ENCODE results near the gene TOX3.

The TOX3 gene

GRCh38 chr16:52526116-52526828 lies 20.7 kb downstream of the TOX3 start:
- no peak for DNase-seq (ENCODE audit: low read depth, low spot score)
- Histone ChIP-seq H3K27ac (no peak overlapping the region), H3K4me3 (no peak overlapping the region), H3K9ac (ENCODE audit: insufficient read length) (no peak overlapping the region), H3K9me3 (ENCODE audit: low read depth, low read length) (no peaks in the 10 kb centered on the region), H3K36me3 (ENCODE audit: insufficient read depth, low read length) (no peaks in the 10 kb centered on the region)
- no peak for TF ChIP-seq POLR2AphosphoS5 (IDR thresholded peaks at IDR 0.05; ENCODE audit: borderline replicate concordance, low read depth, low read length)
- TF ChIP-seq EZH2 (IDR thresholded peaks at IDR 0.05): no peak
- TF ChIP-seq FOXP2 (optimal IDR thresholded peaks at IDR 0.05; ENCODE audit: control extremely low read depth, extremely low read length, insufficient read depth): no peak

GRCh38 chr16:52521570-52521969 lies 25.4 kb downstream of the TOX3 start:
- no peaks in the 10 kb centered on the region for H3K9me3 ChIP-seq (ENCODE audit: low read depth, low read length)
- H3K9ac ChIP-seq (ENCODE audit: insufficient read length): no peak overlapping the region
- no peaks in the 10 kb centered on the region for H3K36me3 ChIP-seq (ENCODE audit: insufficient read depth, low read length)
- H3K4me3 ChIP-seq: no peak overlapping the region
- no peak overlapping the region for H3K27ac ChIP-seq
- no peak for DNase-seq (ENCODE audit: low read depth, low spot score)
- TF ChIP-seq EZH2 (IDR thresholded peaks at IDR 0.05) (no peak), FOXP2 (optimal IDR thresholded peaks at IDR 0.05; ENCODE audit: control extremely low read depth, extremely low read length, insufficient read depth) (no peak), POLR2AphosphoS5 (IDR thresholded peaks at IDR 0.05; ENCODE audit: borderline replicate concordance, low read depth, low read length) (no peak)

GRCh38 chr16:52518884-52519283 lies 28.1 kb downstream of the TOX3 start:
- H3K36me3 ChIP-seq (ENCODE audit: insufficient read depth, low read length): no peaks in the 10 kb centered on the region
- no peak for TF ChIP-seq EZH2 (IDR thresholded peaks at IDR 0.05)
- no peak for TF ChIP-seq FOXP2 (optimal IDR thresholded peaks at IDR 0.05; ENCODE audit: control extremely low read depth, extremely low read length, insufficient read depth)
- no peak for TF ChIP-seq POLR2AphosphoS5 (IDR thresholded peaks at IDR 0.05; ENCODE audit: borderline replicate concordance, low read depth, low read length)
- H3K4me3 ChIP-seq: no peak overlapping the region
- no peak for DNase-seq (ENCODE audit: low read depth, low spot score)
- no peaks in the 10 kb centered on the region for H3K9me3 ChIP-seq (ENCODE audit: low read depth, low read length)
- H3K27ac ChIP-seq: no peak overlapping the region
- no peak overlapping the region for H3K9ac ChIP-seq (ENCODE audit: insufficient read length)

- H3K9ac ChIP-seq (ENCODE audit: insufficient read length): no peak overlapping the region
- H3K9me3 ChIP-seq (ENCODE audit: low read depth, low read length): no peaks in the 10 kb centered on the region
- H3K27ac ChIP-seq: no peak overlapping the region
- TF ChIP-seq POLR2AphosphoS5 (IDR thresholded peaks at IDR 0.05; ENCODE audit: borderline replicate concordance, low read depth, low read length): no peak
- no peak for TF ChIP-seq FOXP2 (optimal IDR thresholded peaks at IDR 0.05; ENCODE audit: control extremely low read depth, extremely low read length, insufficient read depth)
- no peak for TF ChIP-seq EZH2 (IDR thresholded peaks at IDR 0.05)
- H3K4me3 ChIP-seq: no peak overlapping the region
- no peak for DNase-seq (ENCODE audit: low read depth, low spot score)
- H3K36me3 ChIP-seq (ENCODE audit: insufficient read depth, low read length): no peaks in the 10 kb centered on the region
Observed at GRCh38 chr16:52515068-52515671, 31.8 kb downstream of the TOX3 start.

GRCh38 chr16:52512297-52512987 lies 34.5 kb downstream of the TOX3 start:
- no peak for TF ChIP-seq FOXP2 (optimal IDR thresholded peaks at IDR 0.05; ENCODE audit: control extremely low read depth, extremely low read length, insufficient read depth)
- TF ChIP-seq EZH2 (IDR thresholded peaks at IDR 0.05): no peak
- TF ChIP-seq POLR2AphosphoS5 (IDR thresholded peaks at IDR 0.05; ENCODE audit: borderline replicate concordance, low read depth, low read length): no peak
- Histone ChIP-seq H3K9me3 (ENCODE audit: low read depth, low read length) (no peaks in the 10 kb centered on the region), H3K4me3 (no peak overlapping the region), H3K36me3 (ENCODE audit: insufficient read depth, low read length) (no peaks in the 10 kb centered on the region), H3K27ac (no peak overlapping the region), H3K9ac (ENCODE audit: insufficient read length) (no peak overlapping the region)
- DNase-seq (ENCODE audit: low read depth, low spot score): no peak

- Histone ChIP-seq H3K4me3 (no peak overlapping the region), H3K36me3 (ENCODE audit: insufficient read depth, low read length) (no peaks in the 10 kb centered on the region), H3K9me3 (ENCODE audit: low read depth, low read length) (no peaks in the 10 kb centered on the region), H3K27ac (no peak overlapping the region), H3K9ac (ENCODE audit: insufficient read length) (no peak overlapping the region)
- DNase-seq (ENCODE audit: low read depth, low spot score): no peak
- no peak for TF ChIP-seq POLR2AphosphoS5 (IDR thresholded peaks at IDR 0.05; ENCODE audit: borderline replicate concordance, low read depth, low read length)
- TF ChIP-seq FOXP2 (optimal IDR thresholded peaks at IDR 0.05; ENCODE audit: control extremely low read depth, extremely low read length, insufficient read depth): no peak
- no peak for TF ChIP-seq EZH2 (IDR thresholded peaks at IDR 0.05)
Observed at GRCh38 chr16:52501746-52502145, 45.2 kb downstream of the TOX3 start.

GRCh38 chr16:52500963-52501362 lies 46.0 kb downstream of the TOX3 start:
- no peak overlapping the region for H3K9ac ChIP-seq (ENCODE audit: insufficient read length)
- H3K27ac ChIP-seq: no peak overlapping the region
- no peak for TF ChIP-seq POLR2AphosphoS5 (IDR thresholded peaks at IDR 0.05; ENCODE audit: borderline replicate concordance, low read depth, low read length)
- no peak for TF ChIP-seq FOXP2 (optimal IDR thresholded peaks at IDR 0.05; ENCODE audit: control extremely low read depth, extremely low read length, insufficient read depth)
- no peak for TF ChIP-seq EZH2 (IDR thresholded peaks at IDR 0.05)
- H3K9me3 ChIP-seq (ENCODE audit: low read depth, low read length): no peaks in the 10 kb centered on the region
- no peak for DNase-seq (ENCODE audit: low read depth, low spot score)
- no peaks in the 10 kb centered on the region for H3K36me3 ChIP-seq (ENCODE audit: insufficient read depth, low read length)
- H3K4me3 ChIP-seq: no peak overlapping the region

GRCh38 chr16:52499060-52499440 lies 47.9 kb downstream of the TOX3 start:
- Histone ChIP-seq H3K9me3 (ENCODE audit: low read depth, low read length) (no peaks in the 10 kb centered on the region), H3K27ac (no peak overlapping the region), H3K4me3 (no peak overlapping the region), H3K36me3 (ENCODE audit: insufficient read depth, low read length) (no peaks in the 10 kb centered on the region), H3K9ac (ENCODE audit: insufficient read length) (no peak overlapping the region)
- DNase-seq (ENCODE audit: low read depth, low spot score): no peak
- TF ChIP-seq POLR2AphosphoS5 (IDR thresholded peaks at IDR 0.05; ENCODE audit: borderline replicate concordance, low read depth, low read length) (no peak), EZH2 (IDR thresholded peaks at IDR 0.05) (no peak)

Data from SK-N-MC (cell line).